Activated gamma-delta T cell treated with anti-CD3 and anti-CD28 coated beads, Interleukin-2, amount 50 U/mL, for 16 hours (primary cell): ENCODE results near the gene SLC9A8.
"Not testable (repeated sequence)": the region's sequence is repeated elsewhere in the genome, so short reads cannot be mapped to it uniquely, and the experiment has no call there.

Experiments used
- DNase-seq: peaks from one replicate; pipeline ENCODE4 v3.0.0-alpha.2; 2020; ENCODE audit warnings: low read depth

Gene SLC9A8, protein sequence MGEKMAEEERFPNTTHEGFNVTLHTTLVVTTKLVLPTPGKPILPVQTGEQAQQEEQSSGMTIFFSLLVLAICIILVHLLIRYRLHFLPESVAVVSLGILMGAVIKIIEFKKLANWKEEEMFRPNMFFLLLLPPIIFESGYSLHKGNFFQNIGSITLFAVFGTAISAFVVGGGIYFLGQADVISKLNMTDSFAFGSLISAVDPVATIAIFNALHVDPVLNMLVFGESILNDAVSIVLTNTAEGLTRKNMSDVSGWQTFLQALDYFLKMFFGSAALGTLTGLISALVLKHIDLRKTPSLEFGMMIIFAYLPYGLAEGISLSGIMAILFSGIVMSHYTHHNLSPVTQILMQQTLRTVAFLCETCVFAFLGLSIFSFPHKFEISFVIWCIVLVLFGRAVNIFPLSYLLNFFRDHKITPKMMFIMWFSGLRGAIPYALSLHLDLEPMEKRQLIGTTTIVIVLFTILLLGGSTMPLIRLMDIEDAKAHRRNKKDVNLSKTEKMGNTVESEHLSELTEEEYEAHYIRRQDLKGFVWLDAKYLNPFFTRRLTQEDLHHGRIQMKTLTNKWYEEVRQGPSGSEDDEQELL

DNA sequence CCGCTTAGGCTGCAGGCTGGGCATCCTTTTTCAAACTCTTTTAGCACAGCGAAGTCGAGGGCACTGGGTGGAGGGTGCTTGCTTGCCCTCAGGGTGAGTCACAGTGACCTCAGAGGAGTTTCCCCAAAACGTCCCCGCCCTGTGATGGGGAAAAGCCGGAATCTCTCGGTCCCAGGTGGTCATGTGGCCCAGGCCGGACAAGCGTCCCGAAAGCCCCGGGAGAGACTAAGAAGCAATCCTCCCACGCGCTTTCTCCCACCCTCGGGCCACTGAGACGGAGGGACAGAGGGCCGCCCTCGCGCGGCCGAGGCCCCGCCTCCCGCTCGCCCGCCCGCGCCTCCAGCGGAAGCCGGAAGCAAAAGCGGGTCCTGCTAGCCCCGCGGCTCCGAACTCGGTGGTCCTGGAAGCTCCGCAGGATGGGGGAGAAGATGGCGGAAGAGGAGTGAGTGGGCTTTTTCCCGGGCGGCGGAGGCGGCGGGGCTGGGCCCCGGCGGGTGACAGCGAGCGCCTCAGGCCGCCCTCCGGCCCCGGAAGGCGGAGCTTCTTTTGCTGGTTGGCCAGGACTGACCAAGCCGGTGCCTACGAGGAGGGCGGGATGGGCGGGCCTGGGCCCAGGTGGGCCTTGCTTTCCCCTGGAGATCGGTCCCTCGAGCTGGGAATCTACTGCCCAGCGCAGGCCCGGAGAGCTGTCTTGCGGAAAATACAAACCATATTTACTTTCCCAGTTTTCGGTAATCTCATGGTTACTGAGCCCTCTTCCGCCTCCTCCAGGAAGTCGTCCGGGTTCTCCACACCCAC is at the start of gene SLC9A8:
Gene SLC9A8 (plus strand): TSS at position 322 of the 798 bp plus-strand sequence. CDS start 95 bp downstream, at position 417.
- peak; percentile 79 for DNase-seq

DNA sequence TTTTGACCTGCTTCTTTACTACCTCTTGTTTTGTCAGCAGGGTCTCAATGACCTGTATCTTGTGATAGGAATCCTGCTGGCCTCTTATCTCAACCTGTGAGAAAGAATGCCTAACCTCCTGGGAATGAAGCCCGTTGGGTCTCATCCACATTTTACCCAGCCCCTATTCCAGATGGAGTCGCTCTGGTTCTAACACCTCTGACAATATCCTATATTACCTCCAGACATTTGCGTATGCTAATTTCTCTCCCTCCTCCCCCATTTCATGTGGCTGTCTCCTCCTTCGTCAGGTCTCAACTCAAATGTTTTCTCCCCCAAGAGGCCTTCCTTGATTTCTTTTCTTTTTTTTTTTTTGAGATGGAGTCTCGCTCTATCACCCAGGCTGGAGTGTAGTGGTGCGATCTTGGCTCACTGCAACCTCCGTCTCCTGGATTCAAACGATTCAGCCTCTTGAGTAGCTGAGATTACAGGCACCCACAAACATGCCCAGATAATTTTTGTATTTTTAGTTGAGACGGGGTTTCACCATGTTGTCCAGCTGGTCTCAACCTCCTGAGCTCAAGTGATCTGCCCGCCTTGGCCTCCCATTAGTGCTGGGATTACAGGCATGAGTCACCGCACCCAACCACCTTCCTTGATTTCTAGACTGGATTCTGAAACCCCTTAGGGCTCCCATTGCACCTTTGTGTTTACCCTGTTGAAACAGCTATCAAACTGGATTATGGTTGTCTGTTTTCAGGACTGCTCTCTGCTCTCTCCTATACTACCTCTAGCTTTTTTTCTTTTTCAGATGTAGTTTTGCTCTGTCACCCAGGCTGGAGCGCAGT is 49.5 kb upstream of the SLC9A8 start:
- no peak for DNase-seq

DNA sequence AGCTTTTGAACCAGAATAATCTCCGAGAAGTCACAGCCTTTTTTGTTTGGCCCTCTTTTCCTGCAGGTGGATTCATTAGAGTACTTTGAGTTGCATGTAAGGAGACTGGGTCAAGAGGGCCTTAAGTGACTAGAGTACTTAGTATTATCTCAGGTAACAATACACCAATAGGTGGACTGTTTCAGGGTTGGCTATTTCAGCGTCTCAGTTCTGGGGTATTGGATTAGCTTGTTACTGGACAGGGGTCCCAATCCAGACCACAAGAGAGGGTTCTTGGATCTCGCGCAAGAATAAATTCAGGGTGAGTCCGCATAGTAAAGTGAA is 47.3 kb upstream of the SLC9A8 start:
- no peak for DNase-seq

DNA sequence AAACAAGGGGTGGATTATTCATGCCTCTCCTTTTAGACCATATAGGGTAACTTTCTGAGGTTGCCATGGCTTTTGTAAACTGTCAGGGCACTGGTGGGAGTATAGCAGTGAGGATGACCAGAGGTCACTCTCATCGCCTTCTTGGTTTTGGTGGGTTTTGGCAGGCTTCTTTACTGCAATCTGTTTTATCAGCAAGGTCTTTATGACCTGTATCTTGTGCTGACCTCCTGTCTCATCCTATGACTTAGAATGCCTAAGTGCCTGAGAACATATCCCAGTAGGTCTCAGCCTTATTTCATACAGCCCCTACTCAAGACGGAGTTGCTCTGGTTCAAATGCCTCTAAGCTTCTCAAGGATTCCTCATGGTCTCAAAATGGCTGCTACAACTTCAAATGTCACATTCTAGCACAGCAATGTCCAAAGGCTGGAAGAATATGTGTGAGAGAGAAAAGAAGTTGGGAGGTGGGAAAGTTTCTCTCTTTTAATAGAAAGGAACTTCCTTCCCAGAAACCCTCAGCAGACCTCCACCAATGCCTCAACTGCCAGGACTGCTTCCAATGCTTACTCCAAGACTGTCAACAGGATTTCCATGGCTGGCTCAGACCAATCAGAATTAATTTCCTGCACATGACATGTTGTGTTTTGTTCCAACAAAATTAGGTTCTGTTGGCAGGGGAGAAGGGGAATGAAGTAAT is 46.6 kb upstream of the SLC9A8 start:
- no peak for DNase-seq

DNA sequence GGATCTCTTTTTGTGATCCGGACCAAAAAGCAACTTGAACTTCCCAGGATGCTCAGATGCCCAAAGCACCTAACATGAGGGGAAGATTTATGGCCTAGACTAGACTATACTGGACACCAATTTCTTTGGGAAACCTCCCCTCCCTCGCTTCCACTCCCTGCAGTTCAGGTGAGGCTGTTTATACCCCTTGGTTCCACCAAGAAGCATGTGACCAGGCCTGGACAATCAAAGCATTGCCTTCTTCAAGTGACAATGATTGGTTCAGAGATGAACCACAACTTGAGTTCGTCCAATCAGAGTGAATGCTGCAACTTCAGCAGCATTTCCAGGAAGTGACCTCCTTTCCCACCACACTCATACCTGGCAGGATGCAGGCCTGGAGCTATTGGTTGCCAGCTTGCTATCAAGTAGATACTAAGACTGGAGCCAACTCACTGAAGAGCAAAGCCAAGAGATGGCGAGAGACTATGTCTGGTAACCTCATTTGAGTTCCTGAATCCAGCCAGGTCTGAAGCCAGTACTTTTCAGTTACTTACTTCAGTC is 45.6 kb upstream of the SLC9A8 start:
- DNase-seq, result no peak

DNA sequence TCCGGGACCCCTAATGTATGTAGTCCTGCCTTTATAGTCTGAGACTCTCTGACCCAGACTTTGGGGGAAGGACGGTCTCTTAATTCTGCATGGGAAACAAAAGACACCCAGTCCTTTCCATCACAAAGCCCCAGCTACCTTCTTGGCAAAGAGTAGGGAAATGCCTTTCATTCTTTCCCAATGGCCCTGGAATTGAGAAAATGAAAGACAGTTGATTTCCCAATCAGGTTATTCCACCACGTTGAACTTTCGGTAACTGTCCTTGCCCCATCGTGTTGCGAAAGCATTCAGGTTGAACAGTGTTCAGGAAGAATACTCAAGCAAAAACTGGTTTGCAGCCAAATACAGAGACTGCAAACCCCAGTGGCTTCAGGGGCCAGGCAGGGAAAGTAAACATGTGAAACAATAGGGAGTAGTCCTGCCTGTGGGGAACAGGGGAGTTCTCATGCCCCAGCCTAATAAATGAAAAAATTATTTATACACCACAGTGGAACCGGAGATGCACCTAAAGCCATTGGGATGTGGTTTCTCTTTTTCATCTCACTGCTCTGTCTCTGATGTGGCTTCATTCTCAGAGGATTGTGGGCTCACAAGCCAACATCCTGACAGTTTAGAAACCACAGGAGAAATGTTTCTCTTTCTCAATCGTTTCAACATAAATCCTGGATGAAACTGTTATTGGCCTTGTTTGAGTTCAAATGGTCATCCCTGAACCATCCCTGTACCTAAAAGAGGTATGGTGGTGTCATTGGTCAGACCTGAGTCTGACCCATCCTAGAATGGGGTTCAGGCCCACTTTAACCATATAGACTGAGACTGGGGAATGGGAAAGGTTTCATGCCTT is 44.2 kb upstream of the SLC9A8 start:
- no peak for DNase-seq

DNA sequence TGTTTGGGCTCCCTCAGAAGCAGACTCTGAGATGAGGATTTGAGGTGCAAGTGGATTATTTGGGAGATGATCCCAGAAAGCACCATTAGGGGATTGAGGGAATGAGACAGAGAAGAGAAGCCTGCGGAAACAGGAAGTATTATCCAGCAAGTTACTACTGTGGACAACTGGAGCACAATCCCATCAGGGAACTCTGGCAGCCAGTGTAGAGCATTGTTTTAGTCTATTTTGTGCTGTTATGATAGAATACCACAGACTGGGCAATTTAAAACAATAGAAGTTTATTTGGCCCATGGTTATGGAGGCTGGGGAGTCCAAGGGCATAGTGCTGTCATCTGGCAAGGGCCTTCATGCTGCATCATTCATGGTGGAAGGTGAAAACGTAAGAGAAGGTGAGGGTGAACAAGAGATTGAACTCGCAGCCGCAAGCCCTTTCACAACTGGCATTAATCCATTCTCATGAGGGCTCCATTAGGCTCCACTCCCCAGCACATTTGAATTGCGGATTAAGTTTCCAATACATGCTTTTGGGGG is 43.5 kb upstream of the SLC9A8 start:
- DNase-seq, result no peak

DNA sequence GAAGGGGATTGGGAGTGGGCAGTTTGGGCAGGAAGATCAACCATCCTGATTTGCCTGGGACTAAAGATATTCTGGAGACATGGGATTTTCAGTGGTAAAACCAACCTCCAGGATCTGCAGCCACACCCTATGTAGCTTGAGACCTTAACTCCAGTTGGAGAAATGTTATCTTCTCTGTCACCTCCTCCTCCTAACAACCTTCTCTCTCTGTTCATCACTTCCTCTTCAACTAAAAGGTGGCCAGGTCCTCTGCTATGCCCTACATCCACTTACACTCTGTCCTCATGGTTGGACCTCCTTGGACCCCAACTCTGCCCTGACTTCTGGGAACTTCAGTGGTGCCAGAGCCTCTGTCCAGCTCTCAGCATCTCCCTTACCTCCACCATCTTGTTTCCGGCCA is 42.0 kb upstream of the SLC9A8 start:
- no peak for DNase-seq

DNA sequence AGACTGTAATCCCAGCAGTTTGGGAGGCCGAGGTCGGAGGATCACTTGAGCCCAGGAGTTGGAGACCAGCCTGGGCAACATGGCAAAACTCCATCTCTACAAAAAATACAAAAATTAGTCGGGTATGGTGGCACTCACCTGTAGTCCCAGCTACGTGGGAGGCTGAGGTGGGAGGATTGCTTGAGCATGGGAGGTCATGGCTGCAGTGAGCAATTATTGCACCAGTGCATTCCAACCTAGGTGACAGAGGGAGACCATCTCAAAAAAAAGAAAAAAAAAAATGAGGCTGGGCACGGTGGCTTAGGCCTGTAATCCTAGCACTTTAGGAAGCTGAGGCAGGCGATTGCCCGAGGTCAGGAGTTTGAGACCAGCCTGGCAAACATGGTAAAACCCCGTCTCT is 38.4 kb upstream of the SLC9A8 start:
- DNase-seq, result not testable (repeated sequence)

DNA sequence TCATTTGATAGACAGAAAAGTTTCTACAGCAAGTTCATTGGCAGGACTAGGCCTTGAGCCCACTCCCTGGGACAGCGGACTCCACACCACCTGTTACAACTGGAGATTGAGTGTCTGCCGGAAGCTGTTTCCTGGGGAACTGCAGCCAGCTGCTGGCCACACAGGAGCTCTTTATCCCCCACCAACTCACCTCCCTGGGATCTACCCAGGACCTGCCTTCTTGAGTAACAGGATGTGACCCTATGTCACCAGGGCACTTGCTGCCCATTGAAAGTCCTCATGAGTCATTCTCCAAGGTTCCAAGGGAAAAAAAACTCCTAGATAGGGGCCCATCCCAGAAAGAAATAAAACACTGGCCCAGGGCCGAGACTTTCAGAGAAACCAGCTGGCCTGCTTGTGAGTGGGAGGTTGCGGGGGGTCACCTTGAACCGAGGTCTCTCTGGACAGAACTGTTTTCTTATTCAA is 37.4 kb upstream of the SLC9A8 start:
- DNase-seq, result no peak

DNA sequence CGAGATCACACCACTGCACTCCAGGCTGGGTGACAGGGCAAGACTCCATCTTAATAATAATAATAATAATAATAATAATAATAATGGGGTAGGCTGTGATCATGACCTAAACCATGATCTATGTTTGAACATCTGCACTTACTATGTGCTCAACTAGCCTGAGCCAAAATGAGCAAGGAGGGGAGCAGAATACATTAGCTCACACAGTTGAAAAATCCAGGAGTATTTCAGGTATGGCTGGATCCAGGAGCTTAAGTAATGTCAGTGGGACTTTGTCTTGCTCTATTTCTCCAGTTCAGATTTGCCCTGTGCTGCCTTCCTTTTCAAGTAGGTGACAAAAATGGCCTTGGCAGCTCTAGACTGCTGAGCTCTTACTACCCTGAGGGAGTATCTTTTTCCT is 32.7 kb upstream of the SLC9A8 start:
- DNase-seq, result no peak

DNA sequence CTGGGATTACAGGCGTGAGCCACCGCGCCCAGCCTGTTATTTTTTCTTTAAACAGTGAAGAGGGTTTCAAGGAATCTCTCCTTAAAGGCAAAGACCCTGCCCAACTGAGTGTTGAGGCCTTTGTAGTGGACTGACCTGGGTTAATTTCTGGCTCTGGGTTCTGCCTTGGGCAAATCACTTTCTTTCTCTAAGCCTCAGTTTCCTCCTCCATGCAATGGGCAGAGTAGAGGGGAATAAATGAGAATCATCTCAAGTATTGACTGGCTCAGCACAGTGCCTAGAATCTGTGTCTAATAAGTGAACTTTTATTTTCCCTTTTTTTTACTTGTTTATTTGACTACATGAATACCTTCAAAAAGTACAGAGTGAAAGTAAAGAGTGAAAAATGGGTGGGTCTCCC is 31.0 kb upstream of the SLC9A8 start:
- DNase-seq, result no peak

DNA sequence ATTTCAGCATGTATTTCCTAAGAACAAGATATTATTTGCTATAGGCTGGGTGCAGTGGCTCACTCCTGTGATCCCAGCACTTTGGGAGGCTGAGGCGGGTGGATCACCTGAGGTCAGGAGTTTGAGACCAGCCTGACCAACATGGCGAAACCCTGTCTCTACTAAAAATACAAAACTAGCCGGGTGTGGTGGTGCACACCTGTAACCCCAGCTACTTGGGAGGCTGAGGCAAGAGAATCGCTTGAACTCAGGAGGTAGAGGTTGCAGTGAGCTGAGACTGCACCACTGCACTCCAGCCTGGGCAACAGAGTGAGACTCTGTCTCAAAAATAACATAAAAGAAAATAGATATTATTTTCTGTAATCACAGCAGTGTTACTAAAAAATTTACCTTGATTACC is 30.2 kb upstream of the SLC9A8 start:
- not testable (repeated sequence) for DNase-seq

DNA sequence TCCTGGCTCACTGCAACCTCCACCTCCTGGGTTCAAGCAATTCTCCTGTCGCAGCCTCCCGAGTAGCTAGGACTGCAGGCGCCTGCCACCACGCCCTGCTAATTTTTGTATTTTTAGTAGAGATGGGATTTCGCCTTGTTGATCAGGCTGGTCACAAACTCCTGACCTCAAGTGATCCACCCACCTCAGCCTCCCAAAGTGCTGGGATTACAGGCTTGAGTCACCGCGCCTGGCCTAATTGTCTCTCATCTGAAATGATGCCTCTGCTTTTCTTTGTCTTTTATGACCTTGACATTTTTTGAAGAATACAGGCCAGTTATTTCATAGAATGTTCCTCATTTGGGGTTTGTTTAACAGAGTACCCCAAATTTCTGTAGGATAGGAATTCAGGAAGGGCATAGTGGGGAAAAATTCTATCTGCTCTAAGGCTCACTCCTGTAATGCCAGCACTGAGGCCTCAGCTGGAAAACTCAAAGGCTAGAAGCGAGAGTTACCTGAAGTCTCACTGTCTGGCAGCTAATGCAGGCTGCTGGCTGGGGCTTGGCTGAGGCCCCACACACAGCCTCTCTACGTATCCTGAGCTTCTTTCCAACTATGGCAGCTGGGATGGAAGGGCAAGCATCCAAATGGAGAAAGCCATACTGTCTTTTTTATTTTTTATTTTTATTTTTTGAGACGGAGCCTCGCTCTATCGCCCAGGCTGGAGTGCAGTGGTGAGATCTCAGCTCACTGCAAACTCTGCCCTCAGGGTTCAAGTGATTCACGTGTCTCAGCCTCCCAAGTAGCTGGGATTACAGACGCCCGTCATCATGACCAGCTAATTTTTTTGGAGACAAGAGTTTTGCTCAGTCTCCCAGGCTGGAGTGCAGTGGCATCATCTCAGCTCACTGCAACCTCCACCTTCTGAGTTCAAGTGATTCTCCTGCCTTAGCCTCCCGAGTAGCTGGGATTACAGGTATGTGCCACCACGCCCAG is 29.3 kb upstream of the SLC9A8 start:
- DNase-seq, result not testable (repeated sequence)

DNA sequence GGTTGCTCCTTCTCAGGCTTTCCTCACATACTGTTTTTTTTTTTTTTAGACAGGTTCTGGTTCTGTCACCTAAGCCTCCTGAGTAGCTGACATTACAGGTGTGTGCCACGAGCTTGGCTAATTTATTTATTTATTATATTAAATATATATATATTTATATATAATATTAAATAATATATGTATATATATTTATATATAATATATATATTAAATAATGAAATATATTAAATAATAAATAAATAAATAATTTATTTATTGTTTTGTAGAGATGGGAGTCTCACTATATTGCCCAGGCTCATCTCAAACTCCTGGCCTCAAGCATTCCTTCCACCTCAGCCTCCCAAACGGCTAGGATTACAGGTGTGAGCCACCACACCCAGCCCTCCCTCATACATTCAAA is 28.3 kb upstream of the SLC9A8 start:
- DNase-seq, result no peak

DNA sequence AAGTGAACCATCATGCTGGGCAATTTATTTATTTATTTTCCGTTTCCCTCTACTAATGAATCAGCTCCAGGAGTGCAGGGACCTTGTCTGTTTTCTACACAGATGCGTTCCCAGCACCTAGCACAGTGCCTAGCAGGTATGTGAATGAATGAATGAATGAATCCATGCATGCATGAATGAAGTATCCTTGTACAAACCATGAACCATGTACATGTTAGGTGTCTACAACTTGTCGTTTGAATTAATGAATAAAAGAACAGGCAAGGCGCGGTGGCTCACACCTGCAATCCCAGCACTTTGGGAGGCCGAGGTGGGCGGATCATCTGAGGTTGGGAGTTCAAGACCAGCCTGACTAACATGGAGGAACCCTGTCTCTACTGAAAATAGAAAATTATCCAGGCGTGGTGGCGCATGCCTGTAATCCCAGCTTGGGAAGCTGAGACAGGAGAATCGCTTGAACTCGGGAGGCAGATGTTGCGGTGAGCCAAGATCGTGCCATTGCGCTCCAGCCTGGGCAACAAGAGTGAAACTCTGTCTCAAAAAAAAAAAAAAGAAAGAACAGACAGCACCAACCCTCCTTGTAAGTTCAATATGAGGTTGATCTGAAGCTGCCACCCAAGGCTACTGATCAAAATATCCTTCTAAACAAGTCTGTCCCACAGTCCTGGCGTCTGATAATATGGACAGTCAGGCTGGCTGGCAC is 27.3 kb upstream of the SLC9A8 start:
- no peak for DNase-seq

DNA sequence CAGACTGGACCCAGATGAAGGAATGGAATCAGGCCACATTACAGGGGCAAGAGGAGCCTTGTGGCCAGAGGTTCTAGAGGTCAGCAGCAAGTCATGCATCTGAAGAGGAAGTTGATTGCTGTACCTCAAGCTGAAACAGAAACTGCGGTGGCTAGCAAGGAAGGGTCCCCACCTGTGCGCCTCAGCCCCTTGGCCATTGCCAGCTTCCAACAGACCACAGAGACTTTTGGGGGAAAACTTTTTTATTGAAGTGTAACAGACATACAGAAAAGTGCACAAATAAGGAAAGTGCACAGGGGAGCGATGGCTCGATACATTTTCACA is 26.8 kb upstream of the SLC9A8 start:
- DNase-seq, result no peak

DNA sequence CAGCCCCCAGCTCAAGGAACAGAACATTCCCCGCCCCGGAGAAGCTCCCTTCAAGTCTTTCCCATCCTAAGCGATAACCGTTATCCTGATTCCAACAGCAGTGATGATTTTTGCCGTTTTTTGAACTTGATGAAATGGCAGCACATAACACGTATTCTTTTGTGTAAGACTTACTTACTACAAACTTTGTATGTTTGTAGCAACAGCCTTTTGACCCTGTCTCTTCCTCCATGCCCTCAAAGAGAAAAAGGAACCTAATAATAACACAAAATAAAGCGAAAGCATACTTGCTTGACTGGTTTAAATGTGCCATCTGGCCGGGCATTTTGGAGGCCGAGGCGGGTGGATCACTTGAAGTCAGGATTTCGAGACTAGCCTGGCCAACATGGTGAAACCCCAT is 26.4 kb upstream of the SLC9A8 start:
- DNase-seq, result no peak
